A673 (cell line): ENCODE measurements around the gene SCGB2A2. TPM values are rescaled to one million over a fixed set of nuclear protein-coding genes. Genes with fewer than 3 reads are reported as not detected.

Experiments used
- BruUV-seq: library from RNA; stranded (reverse); fragments of 400-500 nt; replicated peaks from 2 replicates; lab custom pipeline; 2021; lab: Mats Ljungman, UMichigan
- CTCF ChIA-PET: fragments of 300-600 bp; sonication (Branson Sonifier 250); formaldehyde crosslinking; loops from one replicate; lab custom pipeline; 2022; ENCODE audit warnings: antibody characterized with exemption; lab: Charles Lee
- POLR2A ChIA-PET: fragments of 300-600 bp; sonication (Branson Sonifier 250); formaldehyde crosslinking; loops from one replicate; lab custom pipeline; 2022; ENCODE audit warnings: antibody characterized with exemption; ENCODE audit not compliant: low non-redundant PET; lab: Charles Lee
- DNase-seq: peaks from one replicate; pipeline ENCODE4 v3.0.0-alpha.2; 2015; ENCODE audit warnings: low spot score
- H3K27ac ChIP-seq: fragments of 200-600 bp; sonication (generic); 2 replicates; pipeline ENCODE4 v1.5.1; 2016; ENCODE audit warnings: mixed run types, low read depth, mild to moderate bottlenecking, mixed read lengths, antibody characterized with exemption, low read length; ENCODE audit not compliant: poor library complexity, severe bottlenecking
- H3K27me3 ChIP-seq: fragments of 200-600 bp; sonication (generic); replicated peaks from 2 replicates; pipeline ENCODE4 v1.6.1; 2017; ENCODE audit warnings: mixed run types, low read depth, mild to moderate bottlenecking, mixed read lengths, antibody characterized with exemption, low read length; ENCODE audit not compliant: insufficient read depth, poor library complexity
- H3K36me3 ChIP-seq: fragments of 200-600 bp; sonication (generic); 2 replicates; pipeline ENCODE4 v1.6.1; 2016; ENCODE audit warnings: mixed run types, mild to moderate bottlenecking, mixed read lengths, antibody characterized with exemption, low read length; ENCODE audit not compliant: insufficient read depth, poor library complexity, severe bottlenecking
- H3K4me1 ChIP-seq: fragments of 200-600 bp; sonication (generic); 2 replicates; pipeline ENCODE4 v1.6.1; 2017; ENCODE audit warnings: mixed run types, mild to moderate bottlenecking, mixed read lengths, antibody characterized with exemption, low read length; ENCODE audit not compliant: insufficient read depth, poor library complexity, severe bottlenecking
- H3K4me3 ChIP-seq: fragments of 200-600 bp; sonication (generic); 2 replicates; pipeline ENCODE4 v1.5.1; 2016; ENCODE audit warnings: low read depth, mixed run types, mild to moderate bottlenecking, mixed read lengths, low read length; ENCODE audit not compliant: poor library complexity, severe bottlenecking
- H3K9me3 ChIP-seq: fragments of 200-600 bp; sonication (generic); 2 replicates; pipeline ENCODE4 v1.6.1; 2016; ENCODE audit warnings: mixed run types, low read depth, mild to moderate bottlenecking, mixed read lengths, antibody characterized with exemption, low read length; ENCODE audit not compliant: poor library complexity, severe bottlenecking
- EZH2 ChIP-seq: fragments of 200-600 bp; sonication (generic); IDR thresholded peaks from 2 replicates; pipeline ENCODE4 v1.6.1; 2017; ENCODE audit warnings: borderline replicate concordance, low read depth, mild to moderate bottlenecking, mixed read lengths, antibody characterized with exemption, low read length; ENCODE audit not compliant: poor library complexity, severe bottlenecking
- intact Hi-C: fragments of 100-400 bp; cut with micrococcal nuclease; formaldehyde crosslinking; loops from one replicate; pipeline ENCODE4 v1.10.0; 2022; ENCODE audit not compliant: unreplicated experiment
- total RNA-seq: library from RNA; stranded (reverse); gene quantifications from 2 replicates; pipeline ENCODE4 v1.2.3, GENCODE V29; 2021
- TF ChIP-seq, protein P1 (sequence below): fragments of 300-800, 200-600 bp; sonication (generic); conservative IDR thresholded peaks from 2 replicates; pipeline ENCODE4 v1.5.1; 2017; ENCODE audit warnings: low read depth, mild to moderate bottlenecking, antibody characterized with exemption, low read length, moderate library complexity, mixed read lengths

The SCGB2A2 gene
- total RNA-seq, 1 experiment from 2014 or later: not detected

DNA sequence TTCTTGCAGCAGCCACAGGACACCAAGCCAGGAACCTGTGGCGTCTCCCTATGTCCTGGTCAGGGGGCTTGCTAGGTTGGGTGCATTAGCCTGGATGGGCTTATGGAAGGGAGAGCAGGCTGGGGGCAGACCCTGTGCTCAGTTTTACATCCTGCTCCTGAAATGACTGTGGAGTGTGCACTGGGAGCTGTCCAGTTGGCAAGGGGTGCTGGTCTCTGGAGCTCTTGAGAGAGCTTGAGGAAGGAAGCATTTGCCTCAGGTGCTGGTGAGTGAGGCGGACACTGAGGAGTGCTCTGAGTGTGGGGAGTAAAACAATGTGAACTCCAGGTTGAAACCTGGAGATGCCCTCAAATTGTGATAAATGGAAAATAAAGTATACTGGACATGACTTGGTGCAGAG, 25.5 kb downstream of the SCGB2A2 start:
- no TSS peak for BruUV-seq
- CTCF ChIA-PET: no interaction called here

GRCh38 chr11:62298975-62299374, 29.0 kb downstream of the SCGB2A2 start, which contains the start of gene SCGB1D4:
TSS of gene SCGB1D4 (minus strand) at chr11:62299075. CDS start at chr11:62299010, 65 bp downstream.
- ChIA-PET CTCF (interaction anchor here (0.7 kb wide), 1 partner anchor 720 kb away, joined by 4 read pairs; no protein-coding TSS in a partner anchor), POLR2A (no interaction called here)
- H3K27ac ChIP-seq: no peak within 1 kb of the TSS
- no peaks in the 10 kb centered on the region for H3K9me3 ChIP-seq
- H3K27me3 ChIP-seq: peaks cover 43% of the 10 kb centered on the region
- H3K36me3 ChIP-seq: no peaks in the 10 kb centered on the region
- intact Hi-C loops: no loop called here
- TF ChIP-seq, protein P1, sequence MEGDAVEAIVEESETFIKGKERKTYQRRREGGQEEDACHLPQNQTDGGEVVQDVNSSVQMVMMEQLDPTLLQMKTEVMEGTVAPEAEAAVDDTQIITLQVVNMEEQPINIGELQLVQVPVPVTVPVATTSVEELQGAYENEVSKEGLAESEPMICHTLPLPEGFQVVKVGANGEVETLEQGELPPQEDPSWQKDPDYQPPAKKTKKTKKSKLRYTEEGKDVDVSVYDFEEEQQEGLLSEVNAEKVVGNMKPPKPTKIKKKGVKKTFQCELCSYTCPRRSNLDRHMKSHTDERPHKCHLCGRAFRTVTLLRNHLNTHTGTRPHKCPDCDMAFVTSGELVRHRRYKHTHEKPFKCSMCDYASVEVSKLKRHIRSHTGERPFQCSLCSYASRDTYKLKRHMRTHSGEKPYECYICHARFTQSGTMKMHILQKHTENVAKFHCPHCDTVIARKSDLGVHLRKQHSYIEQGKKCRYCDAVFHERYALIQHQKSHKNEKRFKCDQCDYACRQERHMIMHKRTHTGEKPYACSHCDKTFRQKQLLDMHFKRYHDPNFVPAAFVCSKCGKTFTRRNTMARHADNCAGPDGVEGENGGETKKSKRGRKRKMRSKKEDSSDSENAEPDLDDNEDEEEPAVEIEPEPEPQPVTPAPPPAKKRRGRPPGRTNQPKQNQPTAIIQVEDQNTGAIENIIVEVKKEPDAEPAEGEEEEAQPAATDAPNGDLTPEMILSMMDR: no peak
- no peak for TF ChIP-seq EZH2
- no peak for DNase-seq
- BruUV-seq: no TSS peak
- H3K4me3 ChIP-seq: no peak within 1 kb of the TSS
- H3K4me1 ChIP-seq: no peaks in the 10 kb centered on the region

More for the DNA sequence above, 25.5 kb downstream of the SCGB2A2 start:
- Histone ChIP-seq H3K27me3 (peaks cover 34% of the 10 kb centered on the region), H3K4me3 (no peak overlapping the region), H3K36me3 (no peaks in the 10 kb centered on the region), H3K27ac (no peak overlapping the region), H3K9me3 (no peaks in the 10 kb centered on the region), H3K4me1 (no peaks in the 10 kb centered on the region)
- intact Hi-C loops: no loop called here
- DNase-seq: peak; percentile 33
- POLR2A ChIA-PET: no interaction called here
- no peak for TF ChIP-seq EZH2
- TF ChIP-seq, protein P1: no peak

- Histone ChIP-seq H3K4me3 (no peak overlapping the region), H3K36me3 (no peaks in the 10 kb centered on the region), H3K27ac (no peak overlapping the region), H3K27me3 (peaks cover 16% of the 10 kb centered on the region), H3K9me3 (no peaks in the 10 kb centered on the region), H3K4me1 (no peaks in the 10 kb centered on the region)
- ChIA-PET CTCF (no interaction called here), POLR2A (no interaction called here)
- no TSS peak for BruUV-seq
- TF ChIP-seq, protein P1: no peak
- TF ChIP-seq EZH2: no peak
- intact Hi-C loops: no loop called here
- DNase-seq: no peak
Measured at GRCh38 chr11:62306227-62306626, 36.3 kb downstream of the SCGB2A2 start.
